ENCODE data around the gene PRKAR1B. TPM values are rescaled to one million over a fixed set of nuclear protein-coding genes. Genes with fewer than 3 reads are reported as not detected.

The PRKAR1B gene
- total and polyA plus RNA-seq, 10 of the 15 experiments (the other 5 are each of a cell fraction or from before 2014, with no cell fraction given) = 1.4 to 45.6 (median 19.3) TPM

DNA sequence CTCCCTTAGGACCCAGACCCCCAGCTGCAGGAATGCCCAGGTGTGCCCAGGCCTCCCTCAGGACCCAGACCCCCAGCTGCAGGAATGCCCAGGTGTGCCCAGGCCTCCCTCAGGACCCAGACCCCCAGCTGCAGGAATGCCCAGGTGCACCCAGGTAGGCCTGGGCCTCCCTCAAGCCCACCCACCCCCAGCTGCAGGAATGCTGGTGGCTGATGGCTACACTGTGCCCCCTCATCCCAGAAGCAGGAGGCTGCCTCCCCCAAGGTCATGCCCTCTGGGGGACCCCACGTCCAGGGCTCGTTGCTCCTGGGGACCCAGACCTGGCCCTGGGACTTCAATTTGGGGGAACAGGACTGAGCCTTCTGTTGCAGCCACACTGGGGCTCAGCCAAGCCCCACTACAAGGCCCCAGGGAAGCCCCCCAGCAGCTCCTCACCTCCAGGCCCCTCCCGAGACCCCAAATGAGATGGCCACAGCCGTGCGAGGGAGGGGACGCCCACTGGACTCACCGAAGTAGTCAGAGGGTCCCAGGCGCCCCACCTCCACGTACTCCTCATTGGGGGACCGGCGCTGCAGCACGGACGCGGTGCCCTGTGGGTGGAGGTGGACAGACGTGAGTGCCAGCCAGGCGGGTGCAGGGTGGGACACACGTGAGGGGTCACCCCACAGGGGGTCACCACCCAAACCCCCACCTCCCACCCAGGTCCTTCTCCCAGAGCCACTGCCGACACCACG, 176.0 kb downstream of the PRKAR1B start:
- H3K4me1 ChIP-seq (ENCODE audit: control insufficient read depth, insufficient read depth, low read length) = no peaks in the 10 kb centered on the region; the same call in 1 of the 2 replicates
- ATAC-seq = no peak
- ChIA-PET POLR2A (no interaction called here), SMC1A (ENCODE audit: uncharacterized antibody, unreplicated experiment) (no interaction called here), RAD21 (ENCODE audit: unreplicated experiment) (no interaction called here), CTCF (no interaction called here)
- H4K20me1 ChIP-seq (ENCODE audit: control insufficient read depth, insufficient read depth) = no peaks in the 10 kb centered on the region
- no peak overlapping the region for H3K4me3 ChIP-seq
- WGBS (ENCODE audit: insufficient coverage, insufficient replicate concordance, low lambda C conversion rate, missing lambda C conversion rate) = 90% methylated on average over 18 of the region's 19 CpGs
- H3K27ac ChIP-seq (ENCODE audit: control insufficient read depth, insufficient read depth) = no peak overlapping the region
- H2AFZ ChIP-seq (ENCODE audit: control insufficient read depth, low read depth, low read length) = no peak overlapping the region
- FAIRE-seq = no peak
- no peaks in the 10 kb centered on the region for H3K79me2 ChIP-seq (ENCODE audit: control insufficient read depth, insufficient read depth, low read length)
- no peaks in the 10 kb centered on the region for H3K36me3 ChIP-seq (ENCODE audit: control insufficient read depth in 2 of 2, insufficient read depth in 2 of 2, low read length in 1 of 2)
- no TSS peak for BruUV-seq (replicated peaks)
- no peak overlapping the region for H3K4me2 ChIP-seq (ENCODE audit: control insufficient read depth, insufficient read depth)
- no peak overlapping the region for H3K9ac ChIP-seq (ENCODE audit: control insufficient read depth, insufficient read depth, low read length)
- in situ Hi-C loops (cut with MboI) = no loop called here
- TF ChIP-seq HCFC1 (IDR thresholded peaks at IDR 0.05; ENCODE audit: low read length) (no peak), PML (IDR thresholded peaks at IDR 0.05; ENCODE audit: low read length) (no peak), ZNF274 (IDR thresholded peaks at IDR 0.05; ENCODE audit: insufficient read depth, insufficient read length) (no peak), TBL1XR1 (IDR thresholded peaks at IDR 0.05; ENCODE audit: low read depth, low read length) (no peak), POLR2AphosphoS5 (IDR thresholded peaks at IDR 0.05; ENCODE audit: low read length) (no peak), CBFB (IDR thresholded peaks at IDR 0.05; ENCODE audit: low read depth) (no peak), POLR2AphosphoS2 (IDR thresholded peaks at IDR 0.05; ENCODE audit: low read depth, low read length) (no peak), HDAC6 (IDR thresholded peaks at IDR 0.05; ENCODE audit: unreplicated experiment) (no peak), BRCA1 (IDR thresholded peaks at IDR 0.05; ENCODE audit: low read depth, low read length) (no peak), MYB (IDR thresholded peaks at IDR 0.05; ENCODE audit: borderline replicate concordance, low read depth, low read length) (no peak)
- TF ChIP-seq, protein P1, sequence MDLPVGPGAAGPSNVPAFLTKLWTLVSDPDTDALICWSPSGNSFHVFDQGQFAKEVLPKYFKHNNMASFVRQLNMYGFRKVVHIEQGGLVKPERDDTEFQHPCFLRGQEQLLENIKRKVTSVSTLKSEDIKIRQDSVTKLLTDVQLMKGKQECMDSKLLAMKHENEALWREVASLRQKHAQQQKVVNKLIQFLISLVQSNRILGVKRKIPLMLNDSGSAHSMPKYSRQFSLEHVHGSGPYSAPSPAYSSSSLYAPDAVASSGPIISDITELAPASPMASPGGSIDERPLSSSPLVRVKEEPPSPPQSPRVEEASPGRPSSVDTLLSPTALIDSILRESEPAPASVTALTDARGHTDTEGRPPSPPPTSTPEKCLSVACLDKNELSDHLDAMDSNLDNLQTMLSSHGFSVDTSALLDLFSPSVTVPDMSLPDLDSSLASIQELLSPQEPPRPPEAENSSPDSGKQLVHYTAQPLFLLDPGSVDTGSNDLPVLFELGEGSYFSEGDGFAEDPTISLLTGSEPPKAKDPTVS (IDR thresholded peaks at IDR 0.05; ENCODE audit: low read depth, low read length) = no peak
- TF ChIP-seq, protein P2, sequence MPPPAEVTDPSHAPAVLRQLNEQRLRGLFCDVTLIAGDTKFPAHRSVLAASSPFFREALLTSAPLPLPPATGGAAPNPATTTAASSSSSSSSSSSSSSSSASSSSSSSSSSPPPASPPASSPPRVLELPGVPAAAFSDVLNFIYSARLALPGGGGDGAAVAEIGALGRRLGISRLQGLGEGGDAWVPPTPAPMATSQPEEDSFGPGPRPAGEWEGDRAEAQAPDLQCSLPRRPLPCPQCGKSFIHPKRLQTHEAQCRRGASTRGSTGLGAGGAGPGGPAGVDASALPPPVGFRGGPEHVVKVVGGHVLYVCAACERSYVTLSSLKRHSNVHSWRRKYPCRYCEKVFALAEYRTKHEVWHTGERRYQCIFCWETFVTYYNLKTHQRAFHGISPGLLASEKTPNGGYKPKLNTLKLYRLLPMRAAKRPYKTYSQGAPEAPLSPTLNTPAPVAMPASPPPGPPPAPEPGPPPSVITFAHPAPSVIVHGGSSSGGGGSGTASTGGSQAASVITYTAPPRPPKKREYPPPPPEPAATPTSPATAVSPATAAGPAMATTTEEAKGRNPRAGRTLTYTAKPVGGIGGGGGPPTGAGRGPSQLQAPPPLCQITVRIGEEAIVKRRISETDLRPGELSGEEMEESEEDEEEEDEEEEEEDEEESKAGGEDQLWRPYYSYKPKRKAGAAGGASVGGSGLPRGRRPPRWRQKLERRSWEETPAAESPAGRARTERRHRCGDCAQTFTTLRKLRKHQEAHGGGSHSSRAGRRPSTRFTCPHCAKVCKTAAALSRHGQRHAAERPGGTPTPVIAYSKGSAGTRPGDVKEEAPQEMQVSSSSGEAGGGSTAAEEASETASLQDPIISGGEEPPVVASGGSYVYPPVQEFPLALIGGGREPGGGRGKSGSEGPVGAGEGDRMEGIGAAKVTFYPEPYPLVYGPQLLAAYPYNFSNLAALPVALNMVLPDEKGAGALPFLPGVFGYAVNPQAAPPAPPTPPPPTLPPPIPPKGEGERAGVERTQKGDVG (CRISPR knock-in tag; IDR thresholded peaks at IDR 0.05) = no peak
- no peak for DNase-seq (ENCODE audit: low read depth, low spot score)
- intact Hi-C loops (cut with micrococcal nuclease; ENCODE audit: unreplicated experiment) = no loop called here
- no peaks in the 10 kb centered on the region; the same call in 2 of the 3 replicates for H3K9me3 ChIP-seq (replicated peaks; ENCODE audit: control insufficient read depth, insufficient read depth, low read length)
- H3K27me3 ChIP-seq (replicated peaks in 1 of 2; ENCODE audit: control insufficient read depth in 2 of 2, insufficient read depth in 2 of 2, low read length in 1 of 2) = no peaks in the 10 kb centered on the region

All from GM12878 (cell line).